ENCODE data around the gene AHDC1. TPM values are rescaled to one million over a fixed set of nuclear protein-coding genes. Genes with fewer than 3 reads are reported as not detected.
"Not testable (repeated sequence)": the region's sequence is repeated elsewhere in the genome, so short reads cannot be mapped to it uniquely, and the experiment has no call there.

AHDC1 gene
- total RNA-seq, 2 donors from 2014 or later = 54.5 to 58.3 TPM

- DNase-seq (ENCODE audit: low spot score) = no peak
- intact Hi-C loops (cut with DNase I) = no loop called here
These were observed 54.9 kb downstream of the AHDC1 start for GRCh38 chr1:27548858-27549719.

- intact Hi-C loops (cut with DNase I) = no loop called here
- no peak for DNase-seq (ENCODE audit: low spot score)
These were observed 55.6 kb downstream of the AHDC1 start for GRCh38 chr1:27548136-27548853.

GRCh38 chr1:27547220-27548116 is 56.5 kb downstream of the AHDC1 start:
- DNase-seq (ENCODE audit: low spot score) = no peak
- intact Hi-C loops (cut with DNase I) = no loop called here

GRCh38 chr1:27545876-27546275 is 58.1 kb downstream of the AHDC1 start:
- intact Hi-C loops (cut with DNase I) = no loop called here
- no peak for DNase-seq (ENCODE audit: low spot score)

- peak; percentile 93 for DNase-seq (ENCODE audit: low spot score)
- intact Hi-C loops (cut with DNase I) = no loop called here
These were observed 58.7 kb downstream of the AHDC1 start for GRCh38 chr1:27545271-27545670.

- DNase-seq (ENCODE audit: low spot score) = no peak
- intact Hi-C loops (cut with DNase I) = no loop called here
These were observed 59.1 kb downstream of the AHDC1 start for GRCh38 chr1:27544834-27545233.

- no peak for DNase-seq (ENCODE audit: low spot score)
- intact Hi-C loops (cut with DNase I) = no loop called here
These were observed 60.7 kb downstream of the AHDC1 start for GRCh38 chr1:27543284-27543683.

GRCh38 chr1:27542463-27543273 is 61.3 kb downstream of the AHDC1 start:
- no peak for DNase-seq (ENCODE audit: low spot score)
- intact Hi-C loops (cut with DNase I) = no loop called here

GRCh38 chr1:27539901-27540861 is 63.8 kb downstream of the AHDC1 start:
- intact Hi-C loops (cut with DNase I) = no loop called here
- no peak for DNase-seq (ENCODE audit: low spot score)

GRCh38 chr1:27538793-27539192 is 65.2 kb downstream of the AHDC1 start:
- no peak for DNase-seq (ENCODE audit: low spot score)
- intact Hi-C loops (cut with DNase I) = no loop called here

- DNase-seq (ENCODE audit: low spot score); intact Hi-C loops (cut with DNase I): not testable (repeated sequence)
These were observed 65.7 kb downstream of the AHDC1 start for GRCh38 chr1:27538305-27538676.

GRCh38 chr1:27536767-27537166 is 67.2 kb downstream of the AHDC1 start:
- intact Hi-C loops (cut with DNase I) = no loop called here
- DNase-seq (ENCODE audit: low spot score) = no peak

GRCh38 chr1:27536010-27536757 is 67.8 kb downstream of the AHDC1 start:
- intact Hi-C loops (cut with DNase I) = no loop called here
- no peak for DNase-seq (ENCODE audit: low spot score)

- intact Hi-C loops (cut with DNase I) = no loop called here
- no peak for DNase-seq (ENCODE audit: low spot score)
These were observed 68.6 kb downstream of the AHDC1 start for GRCh38 chr1:27535386-27535785.

GRCh38 chr1:27531959-27532685 is 71.8 kb downstream of the AHDC1 start:
- intact Hi-C loops (cut with DNase I) = no loop called here
- no peak for DNase-seq (ENCODE audit: low spot score)

- intact Hi-C loops (cut with DNase I) = no loop called here
- DNase-seq (ENCODE audit: low spot score) = no peak
These were observed 73.8 kb downstream of the AHDC1 start for GRCh38 chr1:27530192-27530591.

- intact Hi-C loops (cut with DNase I) = no loop called here
- DNase-seq (ENCODE audit: low spot score) = no peak
These were observed 74.3 kb downstream of the AHDC1 start for GRCh38 chr1:27529704-27530018.

All from posterior vena cava (tissue), 2 donors.